H1 (cell line): Measurements from ENCODE around the gene DGKH. TPM values are rescaled to one million over a fixed set of nuclear protein-coding genes. Genes with fewer than 3 reads are reported as not detected.

Source experiments
- EP300 ChIP-seq, 2 experiments: IDR thresholded peaks; 1 replicate in 1 of 2; 2 replicates in 1 of 2; pipeline ENCODE4 v1.6.1; 2011 to 2012; ENCODE audit warnings: low read depth in 2 of 2, low read length in 2 of 2, mild to moderate bottlenecking in 2 of 2, borderline replicate concordance in 1 of 2, inconsistent platforms in 1 of 2, moderate library complexity in 1 of 2
- POLR2A ChIP-seq, 2 experiments: IDR thresholded peaks; 1 replicate in 1 of 2; 2 replicates in 1 of 2; pipeline ENCODE4 v1.6.1; 2011; ENCODE audit warnings: low read depth in 2 of 2, low read length in 2 of 2, mild to moderate bottlenecking in 2 of 2; ENCODE audit errors: control extremely low read depth in 1 of 2
- RXRA ChIP-seq: IDR thresholded peaks from 2 replicates; pipeline ENCODE4 v1.6.1; 2011; ENCODE audit warnings: low read depth, mild to moderate bottlenecking, low read length, moderate library complexity; ENCODE audit not compliant: insufficient read depth
- TAF1 ChIP-seq: IDR thresholded peaks from 2 replicates; pipeline ENCODE4 v1.6.1; 2011; ENCODE audit warnings: mild to moderate bottlenecking, low read depth, low read length
- polyA plus RNA-seq, 7 experiments: library from polyadenylated mRNA; depleted of rRNA in 3 of 7; stranded (reverse) in 5 of 7; unstranded in 2 of 7; fragments of >200 nt in 5 of 7; fragments of 200-250 nt in 2 of 7; gene quantifications; 1 replicate in 5 of 7; 2 replicates in 1 of 7; 4 replicates in 1 of 7; pipeline versions ENCODE4 v1.2.1 to v1.2.3, GENCODE V29; 2011 to 2013; ENCODE audit warnings: missing spikeins in 2 of 7, mixed read lengths in 2 of 7
- total RNA-seq: library from RNA; stranded (reverse); fragmentation: NEBNext Ultra II Directional; extraction: Animal tissue kit (Norgen Biotek cat#: 25700); gene quantifications from 2 replicates; pipeline ENCODE4 v1.2.1, GENCODE V29; 2021

Gene DGKH
- total and polyA plus RNA-seq, 2 of the 8 experiments (the other 6 are each of a cell fraction or from before 2014, with no cell fraction given): 2.1 to 7.9 TPM

GRCh38 chr13:42046448-42046847 lies 2.0 kb upstream of the DGKH start (continued):
- TF ChIP-seq EP300 (IDR thresholded peaks at IDR 0.05; ENCODE audit: borderline replicate concordance in 1 of 2, low read depth in 2 of 2, low read length in 2 of 2) (no peak), POLR2A (IDR thresholded peaks at IDR 0.05; ENCODE audit: control extremely low read depth in 1 of 2, low read depth in 2 of 2, low read length in 2 of 2) (no peak), RXRA (no peak), TAF1 (no peak)
